Glutamatergic neuron (in vitro differentiated cells): ENCODE data around the gene MICU1. TPM values are rescaled to one million over a fixed set of nuclear protein-coding genes. Genes with fewer than 3 reads are reported as not detected.
"Not testable (repeated sequence)": the region's sequence is repeated elsewhere in the genome, so short reads cannot be mapped to it uniquely, and the experiment has no call there.

ENCODE experiments used
- DNase-seq: peaks from one replicate; pipeline ENCODE4 v3.0.0; 2022
- H3K27ac Mint-ChIP-seq: one replicate; pipeline ENCODE4 v1.8.0; 2020; ENCODE audit warnings: mild to moderate bottlenecking, mixed read lengths, inconsistent platforms; ENCODE audit not compliant: unreplicated experiment
- H3K27me3 Mint-ChIP-seq: one replicate; pipeline ENCODE4 v1.8.0; 2020; ENCODE audit warnings: mild to moderate bottlenecking, moderate library complexity, mixed read lengths, inconsistent platforms; ENCODE audit not compliant: unreplicated experiment
- H3K36me3 Mint-ChIP-seq: one replicate; pipeline ENCODE4 v1.8.0; 2020; ENCODE audit warnings: mild to moderate bottlenecking, mixed read lengths, inconsistent platforms; ENCODE audit not compliant: unreplicated experiment
- H3K4me1 Mint-ChIP-seq: one replicate; pipeline ENCODE4 v1.8.0; 2020; ENCODE audit warnings: mild to moderate bottlenecking, low read depth, mixed read lengths, inconsistent platforms; ENCODE audit not compliant: unreplicated experiment
- H3K4me3 Mint-ChIP-seq: one replicate; pipeline ENCODE4 v1.8.0; 2020; ENCODE audit warnings: mild to moderate bottlenecking, mixed read lengths, inconsistent platforms; ENCODE audit not compliant: unreplicated experiment
- H3K9me3 Mint-ChIP-seq: one replicate; pipeline ENCODE4 v1.8.0; 2020; ENCODE audit warnings: mild to moderate bottlenecking, moderate library complexity, mixed read lengths, inconsistent platforms; ENCODE audit not compliant: unreplicated experiment
- total RNA-seq: library from RNA; stranded (reverse); fragmentation: NEBNext Ultra II Directional; extraction: Animal tissue kit (Norgen Biotek cat#: 25700); gene quantifications from one replicate; pipeline ENCODE4 v1.2.1, GENCODE V29; 2021; ENCODE audit not compliant: unreplicated experiment
- TF ChIP-seq, protein P1 (sequence below): fragments of 200-600 bp; sonication (generic); IDR thresholded peaks from one replicate; pipeline ENCODE4 v1.5.0; 2021; ENCODE audit not compliant: partially characterized antibody, unreplicated experiment

Gene MICU1
- total RNA-seq, 1 donor from 2014 or later, result 33.5 TPM

- Mint-ChIP-seq H3K36me3 (no peaks in the 10 kb centered on the region), H3K27me3 (no peaks in the 10 kb centered on the region), H3K27ac (no peak overlapping the region), H3K9me3 (peaks cover 2% of the 10 kb centered on the region), H3K4me3 (no peak overlapping the region), H3K4me1 (no peaks in the 10 kb centered on the region)
- TF ChIP-seq, protein P1, sequence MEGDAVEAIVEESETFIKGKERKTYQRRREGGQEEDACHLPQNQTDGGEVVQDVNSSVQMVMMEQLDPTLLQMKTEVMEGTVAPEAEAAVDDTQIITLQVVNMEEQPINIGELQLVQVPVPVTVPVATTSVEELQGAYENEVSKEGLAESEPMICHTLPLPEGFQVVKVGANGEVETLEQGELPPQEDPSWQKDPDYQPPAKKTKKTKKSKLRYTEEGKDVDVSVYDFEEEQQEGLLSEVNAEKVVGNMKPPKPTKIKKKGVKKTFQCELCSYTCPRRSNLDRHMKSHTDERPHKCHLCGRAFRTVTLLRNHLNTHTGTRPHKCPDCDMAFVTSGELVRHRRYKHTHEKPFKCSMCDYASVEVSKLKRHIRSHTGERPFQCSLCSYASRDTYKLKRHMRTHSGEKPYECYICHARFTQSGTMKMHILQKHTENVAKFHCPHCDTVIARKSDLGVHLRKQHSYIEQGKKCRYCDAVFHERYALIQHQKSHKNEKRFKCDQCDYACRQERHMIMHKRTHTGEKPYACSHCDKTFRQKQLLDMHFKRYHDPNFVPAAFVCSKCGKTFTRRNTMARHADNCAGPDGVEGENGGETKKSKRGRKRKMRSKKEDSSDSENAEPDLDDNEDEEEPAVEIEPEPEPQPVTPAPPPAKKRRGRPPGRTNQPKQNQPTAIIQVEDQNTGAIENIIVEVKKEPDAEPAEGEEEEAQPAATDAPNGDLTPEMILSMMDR, result no peak
- no peak for DNase-seq
Measured at GRCh38 chr10:72386916-72387586, 238.8 kb downstream of the MICU1 start.

DNA sequence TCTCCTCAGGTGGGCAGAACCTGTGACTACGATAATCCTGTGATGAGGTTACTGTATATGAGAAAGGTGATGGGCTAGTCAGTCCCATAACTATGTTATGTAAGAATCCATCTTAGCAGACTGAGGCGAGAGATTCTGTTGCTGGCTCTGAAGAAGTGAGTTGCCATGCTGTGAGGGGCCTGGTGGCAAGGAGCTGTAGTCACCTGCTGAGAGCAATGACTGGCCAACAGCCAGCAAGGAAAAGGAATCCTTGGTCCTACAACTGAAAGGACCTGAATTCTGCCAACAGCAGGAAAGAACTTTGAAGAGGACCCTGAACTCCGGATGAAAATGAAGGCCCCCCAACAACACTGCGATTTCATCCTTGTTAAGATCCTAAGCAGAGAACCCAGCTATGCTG is 240.2 kb downstream of the MICU1 start:
- TF ChIP-seq, protein P1, result no peak
- Mint-ChIP-seq H3K9me3 (peaks cover 2% of the 10 kb centered on the region), H3K27me3 (no peaks in the 10 kb centered on the region), H3K4me1 (no peaks in the 10 kb centered on the region), H3K27ac (no peak overlapping the region), H3K4me3 (no peak overlapping the region), H3K36me3 (no peaks in the 10 kb centered on the region)
- no peak for DNase-seq

GRCh38 chr10:72384982-72385381 is 240.9 kb downstream of the MICU1 start:
- H3K9me3 Mint-ChIP-seq, H3K36me3 Mint-ChIP-seq, H3K27me3 Mint-ChIP-seq, DNase-seq, H3K27ac Mint-ChIP-seq, H3K4me1 Mint-ChIP-seq, H3K4me3 Mint-ChIP-seq: not testable (repeated sequence)

DNA sequence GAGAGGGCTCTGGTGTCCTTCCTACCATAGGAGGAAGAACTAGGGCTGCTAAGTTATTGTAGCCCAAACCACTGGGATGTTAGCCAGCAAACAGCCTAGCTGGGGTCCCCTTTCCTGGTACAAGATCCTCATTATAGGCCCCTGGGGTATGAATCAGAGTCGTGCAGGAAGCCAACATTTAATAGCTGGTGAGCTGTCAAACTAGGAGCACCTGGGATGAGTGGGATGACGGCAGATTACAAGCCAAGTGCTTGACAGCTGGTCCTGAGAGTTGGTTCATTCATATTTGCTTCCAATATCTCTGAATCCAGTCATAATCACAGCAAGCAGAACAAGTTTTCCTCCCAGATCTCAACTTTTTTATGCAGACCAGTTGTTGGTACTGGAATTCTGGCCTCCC is 246.1 kb downstream of the MICU1 start:
- DNase-seq, result no peak
- no peak overlapping the region for H3K4me3 Mint-ChIP-seq
- H3K36me3 Mint-ChIP-seq, result no peaks in the 10 kb centered on the region
- no peaks in the 10 kb centered on the region for H3K4me1 Mint-ChIP-seq
- no peaks in the 10 kb centered on the region for H3K27me3 Mint-ChIP-seq
- H3K9me3 Mint-ChIP-seq, result no peaks in the 10 kb centered on the region
- no peak overlapping the region for H3K27ac Mint-ChIP-seq
- TF ChIP-seq, protein P1, result no peak

DNA sequence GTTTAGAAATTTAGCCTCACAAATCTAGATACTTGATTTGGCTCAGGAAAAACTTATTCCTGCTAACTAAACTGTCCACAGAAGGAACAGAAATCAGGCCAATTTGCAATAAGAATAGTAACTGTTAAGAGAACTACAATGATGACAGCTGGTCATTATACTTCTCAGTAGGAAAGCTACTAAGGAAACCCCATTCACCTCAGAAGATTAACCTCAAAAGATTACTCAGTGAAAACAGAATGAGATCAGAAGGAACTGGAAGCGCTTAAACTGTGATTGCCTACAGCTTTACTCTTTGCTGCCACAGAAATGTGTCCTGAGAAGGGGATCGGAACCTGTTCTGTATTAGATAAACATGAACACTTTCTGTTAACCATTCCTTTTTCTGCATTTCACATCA is 246.8 kb downstream of the MICU1 start:
- DNase-seq, result no peak
- Mint-ChIP-seq H3K27ac (no peak overlapping the region), H3K4me3 (no peak overlapping the region), H3K27me3 (no peaks in the 10 kb centered on the region), H3K9me3 (no peaks in the 10 kb centered on the region), H3K4me1 (no peaks in the 10 kb centered on the region), H3K36me3 (no peaks in the 10 kb centered on the region)
- TF ChIP-seq, protein P1, result no peak

- TF ChIP-seq, protein P1, result no peak
- Mint-ChIP-seq H3K4me3 (no peak overlapping the region), H3K9me3 (no peaks in the 10 kb centered on the region), H3K4me1 (no peaks in the 10 kb centered on the region), H3K27ac (no peak overlapping the region), H3K27me3 (no peaks in the 10 kb centered on the region), H3K36me3 (no peaks in the 10 kb centered on the region)
- DNase-seq, result no peak
Measured at GRCh38 chr10:72375585-72375984, 250.3 kb downstream of the MICU1 start.
